Heart left ventricle (tissue), 16 donors: ENCODE results near the gene AKAP10. TPM values are rescaled to one million over a fixed set of nuclear protein-coding genes. Genes with fewer than 3 reads are reported as not detected.
A peak's percentile ranks its signal among the peaks of the same experiment; 100 is the strongest.

Experiments
- ATAC-seq, 4 donors: fragments of 200-7000 bp; cut with Tn5 transposase; one replicate each; pipeline ENCODE4 v1.9.1; 2020 to 2022; ENCODE audit warnings: moderate library complexity in 4 of 4, mild to moderate bottlenecking in 3 of 4, moderate number of reproducible peaks in 1 of 4
- DNase-seq, 5 donors: peaks; one replicate each; pipeline ENCODE4 v3.0.0-alpha.2; 2020
- H3K27ac ChIP-seq, 12 donors: fragments of 200-600 bp; sonication (generic) in 4 of 12; one replicate each; pipeline versions ENCODE4 v1.5.0 to v1.8.0; 2016 to 2022; ENCODE audit warnings: mild to moderate bottlenecking in 2 of 12
- H3K27me3 ChIP-seq, 9 donors: fragments of 200-600 bp; sonication (generic) in 2 of 9; one replicate each; pipeline versions ENCODE4 v1.5.1 to v1.8.0; 2016 to 2022; ENCODE audit warnings: mild to moderate bottlenecking in 3 of 9
- H3K36me3 ChIP-seq, 9 donors: fragments of 200-600 bp; sonication (generic) in 2 of 9; one replicate each; pipeline versions ENCODE4 v1.5.0 to v1.8.0; 2018 to 2022; ENCODE audit warnings: mild to moderate bottlenecking in 2 of 9
- H3K4me1 ChIP-seq, 12 donors: fragments of 200-600 bp; sonication (generic) in 4 of 12; one replicate each; pipeline versions ENCODE4 v1.5.0 to v1.8.0; 2016 to 2022; ENCODE audit warnings: mild to moderate bottlenecking in 3 of 12
- H3K4me3 ChIP-seq, 12 donors: fragments of 200-600 bp; sonication (generic) in 4 of 12; one replicate each; pipeline versions ENCODE4 v1.5.0 to v1.8.0; 2017 to 2022; ENCODE audit warnings: mild to moderate bottlenecking in 9 of 12, moderate library complexity in 4 of 12
- H3K9me3 ChIP-seq, 12 donors: fragments of 200-600 bp; sonication (generic) in 4 of 12; one replicate each; pipeline versions ENCODE4 v1.5.0 to v1.8.0; 2016 to 2022; ENCODE audit warnings: mild to moderate bottlenecking in 1 of 12
- POLR2A ChIP-seq, 2 donors: fragments of 450-650 bp; IDR thresholded peaks; one replicate each; pipeline ENCODE4 v1.6.1; 2017; ENCODE audit warnings: antibody characterized with exemption in 2 of 2, mild to moderate bottlenecking in 2 of 2, moderate library complexity in 2 of 2
- WGBS, 4 donors: extraction: QIAGEN DNeasy Blood & Tissue Kit in 2 of 4; methylation state at CpG; one replicate each; pipeline versions ENCODE4 v1.1.5 to v1.1.7; 2013 to 2018; 5-methylcytosine and 5-hydroxymethylcytosine counted together
- intact Hi-C, 10 donors: fragments of 100-400 bp; cut with DNase I; formaldehyde crosslinking; loops; one replicate each; pipeline versions ENCODE4 v1.11.1 to v1.14.2; 2022
- polyA plus RNA-seq, 2 donors: library from polyadenylated mRNA; stranded (reverse); fragments of 200-250 nt; gene quantifications; one replicate each; pipeline ENCODE4 v1.2.3, GENCODE V29; 2013
- total RNA-seq, 9 donors: library from RNA; depleted of rRNA in 2 of 9; stranded (reverse); fragments of >200 nt in 2 of 9; fragmentation: NEBNext Ultra II Directional in 3 of 9; extraction: Animal tissue kit (Norgen Biotek cat#: 25700) in 3 of 9; gene quantifications; one replicate each; pipeline versions ENCODE4 v1.1.0 to v1.2.4, GENCODE V29; 2016 to 2023
- TF ChIP-seq, protein P1 (sequence below), 12 donors: fragments of 200-600 bp; sonication (generic) in 4 of 12; IDR thresholded peaks; one replicate each; pipeline versions ENCODE4 v1.5.0 to v1.8.0; 2018 to 2022; ENCODE audit warnings: antibody characterized with exemption in 12 of 12, mild to moderate bottlenecking in 5 of 12
- donor health status: ischemic (EF 13 %, LVEDD 7.1; RV severe dilation, severe dysfunction).
- donor health status: healthy with polysubstance abuse.
- donor health status: DM: no; HTN: yes; CAD: no.
- donor health status: DM: no; HTN: no; CAD: no.
- donor health status: ischemic (EF 25% LVEDD 6.9; RV normal size, moderate dysfunction).
- donor health status: ischemic (EF 25% LVEDD 5.7; RV mildly dilated, moderate dysfunction).
- donor health status: healthy.
- donor health status: DM: yes; HTN: yes; CAD: no.
- donor health status: ischemic (EF 35%, LVEDD 5.7; RV mildly dilated, moderate dysfunction).
- donor health status: nonischemic (EF 11% LVEDD 7.7; RV severe dilation, severe dysfunction).
- donor health status: DM: yes; HTN: yes; CAD: no.
- donor health status: PGD.
- donor health status: ischemic (EF 29% LVEDD 5.4; RV normal size, mild dysfunction).
- donor health status: nonischemic (EF 23%, LVEDD 6.1; RV moderate dilation, normal function).

Gene AKAP10
- total and polyA plus RNA-seq, 11 donors, result 4.4 to 25.0 (median 13.7) TPM

DNA sequence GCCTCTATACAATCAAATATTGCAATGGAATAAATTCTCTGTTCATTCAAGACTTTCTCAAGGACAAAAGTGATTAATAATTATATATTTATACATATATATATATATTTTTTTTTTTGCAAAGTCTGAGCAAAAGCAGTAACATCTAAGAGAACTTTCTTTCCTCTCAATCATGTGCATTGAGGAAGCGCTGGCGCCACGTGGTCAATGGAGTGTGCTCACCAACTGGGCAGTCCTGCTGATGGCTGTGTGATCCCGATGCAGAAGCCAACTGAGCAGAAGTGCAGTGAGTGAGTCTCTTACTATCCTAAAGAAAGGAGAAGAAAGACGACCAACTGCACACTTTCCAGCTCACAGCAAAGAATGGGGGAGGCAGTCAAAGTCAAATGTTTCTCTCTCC lies 72.7 kb downstream of the AKAP10 start:
- Histone ChIP-seq H3K4me3 (no peak overlapping the region), H3K27me3 (no peaks in the 10 kb centered on the region), H3K36me3 (peaks cover 0 to 100% (median 92%) of the 10 kb centered on the region in 9 donors), H3K9me3 (no peaks in the 10 kb centered on the region), H3K4me1 (peaks cover 0 to 12% (median 0%) of the 10 kb centered on the region in 12 donors), H3K27ac (peak overlapping the region in 1 of 12 donors; percentile 80)
- ATAC-seq (peak in 3 of 4 donors; percentile 53 to 66 (median 64)), DNase-seq (peak; percentile 25 to 69 (median 40))
- intact Hi-C loops, result no loop called here
- 89 to 91% (median 90%) methylated on average over 5 of the region's 5 CpGs for WGBS, 4 donors
- TF ChIP-seq POLR2A (IDR thresholded peaks at IDR 0.05), result no peak
- TF ChIP-seq, protein P1, sequence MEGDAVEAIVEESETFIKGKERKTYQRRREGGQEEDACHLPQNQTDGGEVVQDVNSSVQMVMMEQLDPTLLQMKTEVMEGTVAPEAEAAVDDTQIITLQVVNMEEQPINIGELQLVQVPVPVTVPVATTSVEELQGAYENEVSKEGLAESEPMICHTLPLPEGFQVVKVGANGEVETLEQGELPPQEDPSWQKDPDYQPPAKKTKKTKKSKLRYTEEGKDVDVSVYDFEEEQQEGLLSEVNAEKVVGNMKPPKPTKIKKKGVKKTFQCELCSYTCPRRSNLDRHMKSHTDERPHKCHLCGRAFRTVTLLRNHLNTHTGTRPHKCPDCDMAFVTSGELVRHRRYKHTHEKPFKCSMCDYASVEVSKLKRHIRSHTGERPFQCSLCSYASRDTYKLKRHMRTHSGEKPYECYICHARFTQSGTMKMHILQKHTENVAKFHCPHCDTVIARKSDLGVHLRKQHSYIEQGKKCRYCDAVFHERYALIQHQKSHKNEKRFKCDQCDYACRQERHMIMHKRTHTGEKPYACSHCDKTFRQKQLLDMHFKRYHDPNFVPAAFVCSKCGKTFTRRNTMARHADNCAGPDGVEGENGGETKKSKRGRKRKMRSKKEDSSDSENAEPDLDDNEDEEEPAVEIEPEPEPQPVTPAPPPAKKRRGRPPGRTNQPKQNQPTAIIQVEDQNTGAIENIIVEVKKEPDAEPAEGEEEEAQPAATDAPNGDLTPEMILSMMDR (IDR thresholded peaks at IDR 0.05), result no peak

GRCh38 chr17:19904412-19904811 lies 73.2 kb downstream of the AKAP10 start:
- TF ChIP-seq, protein P1 (IDR thresholded peaks at IDR 0.05), result no peak
- TF ChIP-seq POLR2A (IDR thresholded peaks at IDR 0.05), result no peak
- Histone ChIP-seq H3K27me3 (no peaks in the 10 kb centered on the region), H3K4me1 (peaks cover 0 to 12% (median 0%) of the 10 kb centered on the region in 12 donors), H3K4me3 (no peak overlapping the region), H3K27ac (peak overlapping the region in 1 of 12 donors; percentile 80), H3K36me3 (peaks cover 0 to 99% (median 88%) of the 10 kb centered on the region in 9 donors), H3K9me3 (no peaks in the 10 kb centered on the region)
- intact Hi-C loops, result no loop called here
- ATAC-seq (no peak), DNase-seq (no peak)

GRCh38 chr17:19900809-19901208 lies 76.8 kb downstream of the AKAP10 start:
- peaks cover 0 to 63% (median 52%) of the 10 kb centered on the region in 9 donors for H3K36me3 ChIP-seq

DNA sequence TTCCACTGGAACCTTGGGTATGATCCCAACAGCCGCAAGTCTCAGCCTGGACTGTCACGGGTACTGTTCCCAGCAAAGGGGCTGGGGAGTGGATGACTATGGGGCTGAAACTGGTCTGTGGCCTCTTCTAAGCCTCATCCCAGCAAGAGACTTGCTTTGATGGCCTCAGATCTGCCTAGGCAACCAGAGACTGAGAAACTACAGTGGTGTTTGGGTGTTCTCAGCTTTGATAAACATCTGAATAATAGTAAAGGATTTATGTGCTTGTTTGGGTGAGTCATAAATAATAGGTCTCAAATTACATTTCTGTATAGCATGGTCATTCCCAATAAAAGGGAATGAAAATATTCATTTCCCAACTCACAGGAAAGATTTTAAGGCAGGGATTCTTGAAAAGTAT lies 79.7 kb downstream of the AKAP10 start:
- intact Hi-C loops, result no loop called here
- ATAC-seq, result peak in 2 of 4 donors; percentile 19 to 21
- TF ChIP-seq POLR2A (IDR thresholded peaks at IDR 0.05), result no peak
- TF ChIP-seq, protein P1 (IDR thresholded peaks at IDR 0.05), result no peak
- H3K4me3 ChIP-seq, result no peak overlapping the region
- H3K36me3 ChIP-seq, result peaks cover 0 to 34% (median 23%) of the 10 kb centered on the region in 9 donors
- H3K27me3 ChIP-seq, result no peaks in the 10 kb centered on the region
- H3K4me1 ChIP-seq, result peaks cover 0 to 9% (median 0%) of the 10 kb centered on the region in 12 donors
- H3K9me3 ChIP-seq, result no peaks in the 10 kb centered on the region
- no peak overlapping the region for H3K27ac ChIP-seq
- DNase-seq, result no peak
- 71 to 85% (median 80%) methylated on average over 2 of the region's 2 CpGs for WGBS, 4 donors

More at GRCh38 chr17:19900809-19901208, 76.8 kb downstream of the AKAP10 start:
- Histone ChIP-seq H3K4me3 (no peak overlapping the region), H3K4me1 (peaks cover 0 to 9% (median 0%) of the 10 kb centered on the region in 12 donors), H3K27me3 (no peaks in the 10 kb centered on the region), H3K9me3 (no peaks in the 10 kb centered on the region), H3K27ac (no peak overlapping the region)
- intact Hi-C loops, result no loop called here
- DNase-seq (no peak), ATAC-seq (no peak)
- TF ChIP-seq POLR2A (IDR thresholded peaks at IDR 0.05), result no peak
- TF ChIP-seq, protein P1 (IDR thresholded peaks at IDR 0.05), result no peak
- WGBS, 4 donors, result 97 to 100% (median 98%) methylated on average over 2 of the region's 2 CpGs
